Lower leg skin (tissue), 3 donors: ENCODE results near the gene PRKCG.

ENCODE experiments used
- CTCF ChIP-seq, 3 donors: fragments of 450-650 bp; IDR thresholded peaks; one replicate each; pipeline ENCODE4 v1.5.1; 2016; ENCODE audit warnings: antibody characterized with exemption in 3 of 3, mild to moderate bottlenecking in 3 of 3, moderate library complexity in 2 of 3
- POLR2A ChIP-seq, 2 donors: fragments of 450-650 bp; IDR thresholded peaks; one replicate each; pipeline ENCODE4 v1.6.1; 2016 to 2017; ENCODE audit warnings: antibody characterized with exemption in 2 of 2, mild to moderate bottlenecking in 1 of 2, moderate library complexity in 1 of 2

DNA sequence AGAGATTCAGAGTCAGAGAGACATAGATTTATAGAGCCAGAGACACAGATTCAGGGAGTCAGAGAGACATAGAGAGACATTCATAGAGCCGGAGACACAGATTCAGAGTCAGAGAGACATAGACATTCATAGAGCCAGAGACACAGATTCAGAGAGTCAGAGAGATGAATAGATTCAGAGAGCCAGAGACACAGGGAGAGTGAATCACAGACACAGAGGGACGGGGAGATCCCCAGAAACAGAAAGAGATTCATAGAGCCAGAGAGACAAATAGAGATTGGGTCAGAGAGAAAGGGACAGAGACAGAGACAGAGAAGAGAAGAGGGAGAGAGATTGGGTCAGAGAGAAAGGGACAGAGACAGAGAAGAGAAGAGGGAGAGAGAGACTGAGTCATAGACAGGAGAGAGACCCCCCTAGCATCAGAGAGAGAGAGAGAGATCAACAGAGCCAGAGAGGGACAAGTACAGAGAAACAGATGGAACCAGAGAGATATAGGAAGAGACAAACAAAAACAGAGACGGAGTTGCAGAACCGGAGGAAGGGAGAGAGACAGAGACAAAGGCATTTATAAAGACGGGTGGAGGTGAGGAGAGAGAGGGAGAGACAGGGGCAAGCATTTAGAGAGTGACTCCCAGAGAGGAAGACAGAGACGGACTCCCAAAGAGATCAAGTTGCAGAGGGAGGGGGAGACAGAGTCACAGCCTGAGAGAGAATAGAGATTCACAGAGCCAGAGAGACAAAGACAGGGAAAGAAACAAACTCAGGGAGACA lies 1.1 kb upstream of the PRKCG start:
- TF ChIP-seq CTCF (IDR thresholded peaks at IDR 0.05) (no peak), POLR2A (IDR thresholded peaks at IDR 0.05) (no peak)
